ENCODE data around the gene PTGER4.

PTGER4 gene

GRCh38 chr5:40674661-40675235, 5.0 kb upstream of the PTGER4 start:
- DNase-seq (ENCODE audit: low spot score) = no peak
- no peak for TF ChIP-seq CTCF (IDR thresholded peaks at IDR 0.05; ENCODE audit: extremely low read depth, missing control alignments)

- no peak for TF ChIP-seq CTCF (IDR thresholded peaks at IDR 0.05; ENCODE audit: extremely low read depth, missing control alignments)
- DNase-seq (ENCODE audit: low spot score) = no peak
Measured at GRCh38 chr5:40675396-40676133, 4.2 kb upstream of the PTGER4 start.

GRCh38 chr5:40676613-40677343, 2.9 kb upstream of the PTGER4 start:
- TF ChIP-seq CTCF (IDR thresholded peaks at IDR 0.05; ENCODE audit: extremely low read depth, missing control alignments) = no peak
- no peak for DNase-seq (ENCODE audit: low spot score)

GRCh38 chr5:40677456-40677855, 2.3 kb upstream of the PTGER4 start:
- no peak for TF ChIP-seq CTCF (IDR thresholded peaks at IDR 0.05; ENCODE audit: extremely low read depth, missing control alignments)

GRCh38 chr5:40678026-40678425, 1.7 kb upstream of the PTGER4 start:
- no peak for DNase-seq (ENCODE audit: low spot score)
- TF ChIP-seq CTCF (IDR thresholded peaks at IDR 0.05; ENCODE audit: extremely low read depth, missing control alignments) = no peak

More at GRCh38 chr5:40677456-40677855, 2.3 kb upstream of the PTGER4 start:
- DNase-seq (ENCODE audit: low spot score) = no peak

- no peak for TF ChIP-seq CTCF (IDR thresholded peaks at IDR 0.05; ENCODE audit: extremely low read depth, missing control alignments)
- no peak for DNase-seq (ENCODE audit: low spot score)
Measured at GRCh38 chr5:40678460-40679147, 1.1 kb upstream of the PTGER4 start.
